Stimulated activated CD4-positive, alpha-beta T cell treated with anti-CD3 and anti-CD28 coated beads, Interleukin-12 subunit alpha, Interleukin-12 subunit beta, amount 100 ng/mL, for 24 hours (primary cell): ENCODE results near the gene FOXR2.

ENCODE experiments used
- DNase-seq, 2 experiments: peaks; one replicate each; pipeline ENCODE4 v3.0.0-alpha.2; 2020; ENCODE audit warnings: low read depth in 2 of 2

The FOXR2 gene

GRCh38 chrX:55623100-55623499 is at the start of gene FOXR2:
TSS of gene FOXR2 (plus strand) at chrX:55623400. CDS start at chrX:55623712, 312 bp downstream.
- DNase-seq, result no peak

GRCh38 chrX:55579115-55579514 is 44.1 kb upstream of the FOXR2 start:
- DNase-seq, result no peak

GRCh38 chrX:55582447-55582846 is 40.8 kb upstream of the FOXR2 start:
- no peak for DNase-seq

- DNase-seq, result no peak
Observed at GRCh38 chrX:55593296-55593695, 29.9 kb upstream of the FOXR2 start.

GRCh38 chrX:55593756-55594257 is 29.4 kb upstream of the FOXR2 start:
- DNase-seq, result no peak

GRCh38 chrX:55598333-55598732 is 24.9 kb upstream of the FOXR2 start:
- no peak for DNase-seq

- DNase-seq, result no peak
Observed at GRCh38 chrX:55619547-55619946, 3.7 kb upstream of the FOXR2 start.

GRCh38 chrX:55624403-55624802 is 1.2 kb downstream of the FOXR2 start:
- DNase-seq, result no peak

GRCh38 chrX:55636109-55636508 is 12.9 kb downstream of the FOXR2 start:
- no peak for DNase-seq

GRCh38 chrX:55638933-55639332 is 15.7 kb downstream of the FOXR2 start:
- DNase-seq, result no peak

- DNase-seq, result no peak
Observed at GRCh38 chrX:55640854-55641253, 17.7 kb downstream of the FOXR2 start.

- no peak for DNase-seq
Observed at GRCh38 chrX:55648434-55648833, 25.2 kb downstream of the FOXR2 start.

- no peak for DNase-seq
Observed at GRCh38 chrX:55659931-55660330, 36.7 kb downstream of the FOXR2 start.

- no peak for DNase-seq
Observed at GRCh38 chrX:55663584-55663983, 40.4 kb downstream of the FOXR2 start.

GRCh38 chrX:55668084-55668483 is 44.9 kb downstream of the FOXR2 start:
- DNase-seq, result no peak
